Neutrophil (primary cell): ENCODE data around the gene MYO7B.

ENCODE experiments used
- H3K27ac ChIP-seq: fragments of 200-600 bp; sonication (generic); 2 replicates; pipeline ENCODE4 v1.5.1; 2016; ENCODE audit warnings: mild to moderate bottlenecking, moderate library complexity
- H3K27me3 ChIP-seq: fragments of 200-600 bp; sonication (generic); 2 replicates; pipeline ENCODE4 v1.6.0; 2016; ENCODE audit warnings: mild to moderate bottlenecking
- H3K36me3 ChIP-seq: fragments of 200-600 bp; sonication (generic); 2 replicates; pipeline ENCODE4 v1.5.1; 2017
- H3K4me1 ChIP-seq, 2 experiments: fragments of 200-600 bp in 1 of 2; sonication (generic) in 1 of 2; 1 replicate in 1 of 2; 2 replicates in 1 of 2; pipeline versions ENCODE4 v1.5.1 to v1.6.1; 2013 to 2016; ENCODE audit warnings: low read depth in 1 of 2, low read length in 1 of 2, mild to moderate bottlenecking in 1 of 2, moderate library complexity in 1 of 2; ENCODE audit not compliant: control insufficient read depth in 1 of 2, insufficient read depth in 1 of 2
- H3K4me3 ChIP-seq, 2 experiments: fragments of 200-600 bp in 1 of 2; sonication (generic) in 1 of 2; 1 replicate in 1 of 2; 2 replicates in 1 of 2; pipeline ENCODE4 v1.5.1; 2013 to 2016; ENCODE audit warnings: low read depth in 1 of 2, low read length in 1 of 2, mild to moderate bottlenecking in 1 of 2, moderate library complexity in 1 of 2
- H3K9me3 ChIP-seq: fragments of 200-600 bp; sonication (generic); 2 replicates; pipeline ENCODE4 v1.5.1; 2016
- CTCF ChIP-seq: fragments of 200-600 bp; sonication (generic); IDR thresholded peaks from 2 replicates; pipeline ENCODE4 v1.5.1; 2016; ENCODE audit warnings: antibody characterized with exemption

MYO7B gene

GRCh38 chr2:127535422-127535901 lies at the start of gene MYO7B:
TSS of gene MYO7B (plus strand) at chr2:127535683. CDS start at chr2:127559723, 24,040 bp downstream.
- Histone ChIP-seq H3K27me3 (no peaks in the 10 kb centered on the region), H3K36me3 (no peaks in the 10 kb centered on the region), H3K4me1 (no peaks in the 10 kb centered on the region), H3K27ac (no peak within 1 kb of the TSS), H3K9me3 (no peaks in the 10 kb centered on the region), H3K4me3 (no peak within 1 kb of the TSS)
- TF ChIP-seq CTCF, result no peak

GRCh38 chr2:127485694-127486071 lies 49.8 kb upstream of the MYO7B start:
- H3K9me3 ChIP-seq, result no peaks in the 10 kb centered on the region
- H3K27ac ChIP-seq, result peak overlapping the region; percentile 63
- H3K36me3 ChIP-seq, result peaks cover 98% of the 10 kb centered on the region
- TF ChIP-seq CTCF, result no peak
- H3K4me3 ChIP-seq, result no peak overlapping the region
- H3K27me3 ChIP-seq, result no peaks in the 10 kb centered on the region
- H3K4me1 ChIP-seq, result peaks cover 17 to 19% of the 10 kb centered on the region in 2 experiments

DNA sequence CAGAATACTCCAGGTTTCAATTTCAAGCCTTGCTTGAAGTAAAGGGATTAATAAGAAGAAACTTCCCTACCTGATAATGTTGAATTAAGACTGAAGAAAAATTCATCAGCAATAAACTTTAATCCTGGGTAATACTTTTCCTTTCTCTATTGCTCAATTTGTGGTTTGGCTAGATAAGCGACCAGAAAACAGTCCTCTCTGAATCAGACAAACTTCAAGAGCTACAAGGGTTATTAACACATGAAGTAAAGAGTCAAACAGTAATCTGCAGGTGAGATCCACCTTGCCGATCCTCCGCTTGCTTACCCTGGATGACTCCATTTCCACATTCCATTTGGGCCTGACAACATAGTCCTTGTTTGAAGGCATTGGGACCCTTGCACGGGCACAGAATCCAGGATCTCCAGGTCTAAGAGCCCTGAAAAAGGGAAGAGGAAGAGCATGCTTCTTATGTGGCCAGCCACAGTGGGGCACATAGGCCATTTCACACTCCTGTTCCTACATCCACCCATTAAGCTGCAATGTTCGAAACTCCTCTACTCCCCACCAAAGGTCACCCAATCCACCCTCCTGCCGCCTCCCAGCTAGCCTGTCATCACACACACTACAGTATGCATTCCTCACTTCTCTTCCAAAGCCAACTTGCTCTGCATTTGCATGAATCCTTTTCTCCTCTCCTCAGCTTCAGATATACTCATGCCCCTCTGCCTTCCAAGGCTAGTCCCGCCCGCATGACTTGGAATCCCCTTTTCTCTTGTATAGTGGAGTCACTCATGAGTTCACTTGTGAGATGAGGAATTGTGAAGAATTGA lies 49.0 kb upstream of the MYO7B start:
- Histone ChIP-seq H3K9me3 (no peaks in the 10 kb centered on the region), H3K27ac (peak overlapping the region; percentile 63), H3K4me3 (no peak overlapping the region), H3K27me3 (no peaks in the 10 kb centered on the region), H3K4me1 (peaks cover 17 to 19% of the 10 kb centered on the region in 2 experiments), H3K36me3 (peaks cover 98% of the 10 kb centered on the region)
- TF ChIP-seq CTCF, result no peak

- TF ChIP-seq CTCF, result no peak
- Histone ChIP-seq H3K4me1 (peaks cover 16 to 19% of the 10 kb centered on the region in 2 experiments), H3K4me3 (no peak overlapping the region), H3K36me3 (peaks cover 94% of the 10 kb centered on the region), H3K27ac (no peak overlapping the region), H3K9me3 (no peaks in the 10 kb centered on the region), H3K27me3 (no peaks in the 10 kb centered on the region)
These were observed 45.2 kb upstream of the MYO7B start for GRCh38 chr2:127490283-127490682.

- H3K27me3 ChIP-seq, result no peaks in the 10 kb centered on the region
- peaks cover 78% of the 10 kb centered on the region for H3K36me3 ChIP-seq
- TF ChIP-seq CTCF, result no peak
- H3K9me3 ChIP-seq, result no peaks in the 10 kb centered on the region
- peak overlapping the region; percentile 6 for H3K27ac ChIP-seq
- no peak overlapping the region for H3K4me3 ChIP-seq
- H3K4me1 ChIP-seq, result no peaks in the 10 kb centered on the region
These were observed 37.1 kb upstream of the MYO7B start for GRCh38 chr2:127498386-127498785.
